SH-SY5Y (cell line): ENCODE data around the gene TAX1BP3.

Source experiments
- GATA2 ChIP-seq: IDR thresholded peaks from 2 replicates; pipeline ENCODE4 v1.6.1; 2011; ENCODE audit warnings: mild to moderate bottlenecking, low read depth, low read length
- GATA3 ChIP-seq: IDR thresholded peaks from 2 replicates; pipeline ENCODE4 v1.6.1; 2011; ENCODE audit warnings: low read depth, mild to moderate bottlenecking, low read length, moderate library complexity

DNA sequence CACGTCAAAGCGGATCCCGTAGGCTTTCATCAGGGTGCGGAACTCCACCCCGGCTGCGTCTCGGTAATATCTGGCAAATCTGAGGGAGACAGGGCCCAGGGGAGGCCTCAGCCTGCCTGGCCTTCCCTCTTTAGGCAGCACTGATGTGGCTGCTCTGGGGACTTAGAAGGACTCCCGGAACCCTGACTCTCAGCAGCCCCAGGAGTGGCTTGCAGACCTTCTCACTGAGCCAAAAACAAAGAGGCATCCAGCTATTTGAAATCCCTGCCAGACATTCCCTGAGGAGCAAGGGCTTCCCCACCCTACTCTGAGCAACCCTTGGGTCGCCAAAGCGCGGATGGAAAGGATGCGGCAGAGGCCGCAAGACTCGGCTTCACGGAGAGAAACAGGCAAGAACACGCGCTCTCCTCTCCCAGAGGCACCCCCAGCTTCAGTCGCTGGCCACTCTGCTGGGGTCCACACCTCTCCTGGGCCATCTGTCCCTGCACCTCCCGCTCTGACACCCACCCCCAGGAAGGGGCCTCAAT is 19.7 kb upstream of the TAX1BP3 start:
- no peak for TF ChIP-seq GATA2
- TF ChIP-seq GATA3, result no peak
